ENCODE data around the gene IFI16.
A peak's percentile ranks its signal among the peaks of the same experiment; 100 is the strongest.

The IFI16 gene

GRCh38 chr1:158996998-158997397 is 12.7 kb upstream of the IFI16 start:
- in situ Hi-C loops (cut with HindIII; ENCODE audit: low sequenced_read_pairs): no loop called here
- no peak for DNase-seq (ENCODE audit: low read depth, low spot score)
- TF ChIP-seq, protein P1, sequence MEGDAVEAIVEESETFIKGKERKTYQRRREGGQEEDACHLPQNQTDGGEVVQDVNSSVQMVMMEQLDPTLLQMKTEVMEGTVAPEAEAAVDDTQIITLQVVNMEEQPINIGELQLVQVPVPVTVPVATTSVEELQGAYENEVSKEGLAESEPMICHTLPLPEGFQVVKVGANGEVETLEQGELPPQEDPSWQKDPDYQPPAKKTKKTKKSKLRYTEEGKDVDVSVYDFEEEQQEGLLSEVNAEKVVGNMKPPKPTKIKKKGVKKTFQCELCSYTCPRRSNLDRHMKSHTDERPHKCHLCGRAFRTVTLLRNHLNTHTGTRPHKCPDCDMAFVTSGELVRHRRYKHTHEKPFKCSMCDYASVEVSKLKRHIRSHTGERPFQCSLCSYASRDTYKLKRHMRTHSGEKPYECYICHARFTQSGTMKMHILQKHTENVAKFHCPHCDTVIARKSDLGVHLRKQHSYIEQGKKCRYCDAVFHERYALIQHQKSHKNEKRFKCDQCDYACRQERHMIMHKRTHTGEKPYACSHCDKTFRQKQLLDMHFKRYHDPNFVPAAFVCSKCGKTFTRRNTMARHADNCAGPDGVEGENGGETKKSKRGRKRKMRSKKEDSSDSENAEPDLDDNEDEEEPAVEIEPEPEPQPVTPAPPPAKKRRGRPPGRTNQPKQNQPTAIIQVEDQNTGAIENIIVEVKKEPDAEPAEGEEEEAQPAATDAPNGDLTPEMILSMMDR (IDR thresholded peaks at IDR 0.05; ENCODE audit: low read depth, low read length): no peak
- no peak overlapping the region for H3K4me3 ChIP-seq (ENCODE audit: low read depth, low read length)

DNA sequence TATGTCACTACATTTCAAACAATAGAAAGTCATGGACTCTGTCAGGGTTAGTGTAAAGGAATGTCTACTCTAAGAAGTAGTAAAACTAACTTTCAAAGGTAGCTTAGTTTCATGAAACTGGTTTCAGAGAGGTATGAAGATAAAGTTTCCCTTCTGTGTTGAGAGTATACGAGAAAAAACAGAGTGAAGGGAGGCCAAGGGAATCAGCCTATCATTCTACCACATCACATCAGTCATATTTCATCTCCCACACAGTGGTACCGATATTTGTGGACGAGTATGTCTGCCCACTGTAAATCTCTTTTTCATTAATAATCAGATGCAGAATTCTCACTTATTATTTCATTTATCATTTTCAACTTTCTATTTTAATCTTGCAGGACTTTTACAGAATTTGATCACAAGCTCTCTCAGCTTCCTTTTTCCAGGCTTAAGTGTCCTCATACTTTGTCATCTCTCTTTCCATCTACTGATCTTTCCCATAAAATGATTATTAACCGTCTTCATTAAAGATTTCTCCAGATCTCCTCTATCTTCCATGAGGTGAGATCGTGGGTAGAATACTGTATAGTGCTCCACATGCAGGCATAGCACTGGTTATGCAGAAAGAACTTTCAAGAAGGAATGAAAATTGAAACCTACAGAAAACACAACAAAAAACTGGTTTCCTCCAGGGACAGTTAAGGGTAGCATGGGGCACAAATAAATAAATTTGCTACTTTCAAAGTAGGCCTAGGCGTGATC is 11.5 kb upstream of the IFI16 start:
- in situ Hi-C loops (cut with HindIII; ENCODE audit: low sequenced_read_pairs): no loop called here
- TF ChIP-seq, protein P1 (IDR thresholded peaks at IDR 0.05; ENCODE audit: low read depth, low read length): no peak
- no peak for DNase-seq (ENCODE audit: low read depth, low spot score)
- H3K4me3 ChIP-seq (ENCODE audit: low read depth, low read length): no peak overlapping the region

DNA sequence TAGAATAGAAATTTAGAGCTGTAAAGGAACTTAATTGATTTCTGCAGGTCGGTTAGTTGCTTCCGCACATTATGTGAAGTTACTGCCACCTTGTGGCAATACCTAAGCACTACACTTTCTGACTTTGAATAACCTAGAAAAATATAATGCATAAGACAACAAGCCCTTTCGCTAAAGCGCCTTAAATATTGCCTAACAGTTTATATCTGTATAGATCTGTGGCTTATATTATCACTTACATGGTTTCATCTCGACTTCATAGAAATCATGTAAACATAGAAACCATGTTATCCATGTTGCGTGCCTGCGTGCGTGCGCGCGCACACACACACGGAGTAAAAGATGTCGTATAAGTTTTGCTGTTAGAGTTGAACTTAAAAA is 10.9 kb upstream of the IFI16 start:
- peak; percentile 84 for DNase-seq (ENCODE audit: low read depth, low spot score)
- in situ Hi-C loops (cut with HindIII; ENCODE audit: low sequenced_read_pairs): no loop called here
- TF ChIP-seq, protein P1 (IDR thresholded peaks at IDR 0.05; ENCODE audit: low read depth, low read length): peak; percentile 73
- H3K4me3 ChIP-seq (ENCODE audit: low read depth, low read length): peak overlapping the region; percentile 58

- peak; percentile 95 for DNase-seq (ENCODE audit: low read depth, low spot score)
- peak overlapping the region; percentile 58 for H3K4me3 ChIP-seq (ENCODE audit: low read depth, low read length)
Observed at GRCh38 chr1:158999316-159000069, 10.2 kb upstream of the IFI16 start.

GRCh38 chr1:159000070-159000409 is 9.7 kb upstream of the IFI16 start:
- no peak for DNase-seq (ENCODE audit: low read depth, low spot score)
- peak overlapping the region; percentile 58 for H3K4me3 ChIP-seq (ENCODE audit: low read depth, low read length)
- in situ Hi-C loops (cut with HindIII; ENCODE audit: low sequenced_read_pairs): no loop called here
- TF ChIP-seq, protein P1 (IDR thresholded peaks at IDR 0.05; ENCODE audit: low read depth, low read length): no peak

More at GRCh38 chr1:158999316-159000069, 10.2 kb upstream of the IFI16 start:
- TF ChIP-seq, protein P1 (IDR thresholded peaks at IDR 0.05; ENCODE audit: low read depth, low read length): no peak
- in situ Hi-C loops (cut with HindIII; ENCODE audit: low sequenced_read_pairs): no loop called here

DNA sequence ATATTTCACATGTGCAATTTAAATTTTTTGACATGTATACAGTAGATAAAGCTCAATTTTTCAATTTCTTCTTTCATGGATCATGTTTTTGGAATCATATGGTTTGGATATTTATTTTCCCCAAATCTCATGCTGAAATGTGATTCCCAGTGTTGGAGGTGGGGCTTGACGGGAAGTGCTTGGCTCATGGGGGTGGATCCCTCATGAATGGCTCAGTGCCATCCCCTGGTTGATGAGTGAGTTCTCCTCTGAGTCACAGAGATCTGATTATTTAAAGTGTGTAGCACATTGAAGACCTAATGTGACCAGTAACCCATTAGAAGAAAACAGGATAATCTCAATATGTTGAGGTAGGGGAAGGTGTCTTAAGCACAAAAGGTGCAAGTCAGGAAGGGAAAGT is 9.1 kb upstream of the IFI16 start:
- peak overlapping the region; percentile 58 for H3K4me3 ChIP-seq (ENCODE audit: low read depth, low read length)
- DNase-seq (ENCODE audit: low read depth, low spot score): peak; percentile 95
- in situ Hi-C loops (cut with HindIII; ENCODE audit: low sequenced_read_pairs): no loop called here
- TF ChIP-seq, protein P1 (IDR thresholded peaks at IDR 0.05; ENCODE audit: low read depth, low read length): no peak

Measured in astrocyte of the spinal cord (primary cell).